Measurements from ENCODE around the gene PCSK2.

DNA sequence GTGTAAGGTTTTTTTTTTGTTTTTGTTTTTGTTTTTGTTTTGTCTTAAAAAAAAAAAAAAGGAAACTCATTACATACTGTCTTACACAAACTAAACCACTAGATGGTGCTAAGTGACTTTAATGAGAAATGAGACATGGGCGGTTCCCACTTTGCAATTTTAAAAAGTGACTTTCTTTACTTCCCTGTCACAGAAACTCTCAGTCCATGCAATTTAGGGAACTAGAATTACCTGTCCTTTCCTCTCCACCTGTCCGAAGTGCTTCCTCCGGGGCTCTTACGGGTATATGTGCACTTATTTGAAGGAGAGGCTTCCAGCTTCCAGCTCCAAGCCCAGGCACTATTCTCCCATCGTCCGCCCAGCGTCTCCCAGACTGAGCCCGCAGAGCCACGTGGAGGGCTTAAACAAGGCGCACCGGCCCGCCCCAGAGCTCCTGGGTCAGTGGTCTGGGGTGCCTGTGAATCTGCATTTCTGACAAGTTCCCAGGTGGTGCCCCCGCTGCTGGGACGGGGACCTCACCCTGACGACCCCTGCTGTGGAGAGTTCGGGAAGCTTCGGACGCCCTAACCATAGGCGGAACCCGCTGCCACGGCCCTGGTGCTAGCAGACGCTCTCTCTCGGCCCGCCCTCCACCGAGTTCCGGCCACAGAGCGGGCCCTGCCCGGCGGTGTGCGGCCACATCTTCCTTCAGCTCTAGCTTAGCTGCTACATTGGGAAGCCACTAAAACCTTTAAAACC lies 278.2 kb downstream of the PCSK2 start:
- TF ChIP-seq EP300 (IDR thresholded peaks at IDR 0.05): no peak
- TF ChIP-seq, protein P1, sequence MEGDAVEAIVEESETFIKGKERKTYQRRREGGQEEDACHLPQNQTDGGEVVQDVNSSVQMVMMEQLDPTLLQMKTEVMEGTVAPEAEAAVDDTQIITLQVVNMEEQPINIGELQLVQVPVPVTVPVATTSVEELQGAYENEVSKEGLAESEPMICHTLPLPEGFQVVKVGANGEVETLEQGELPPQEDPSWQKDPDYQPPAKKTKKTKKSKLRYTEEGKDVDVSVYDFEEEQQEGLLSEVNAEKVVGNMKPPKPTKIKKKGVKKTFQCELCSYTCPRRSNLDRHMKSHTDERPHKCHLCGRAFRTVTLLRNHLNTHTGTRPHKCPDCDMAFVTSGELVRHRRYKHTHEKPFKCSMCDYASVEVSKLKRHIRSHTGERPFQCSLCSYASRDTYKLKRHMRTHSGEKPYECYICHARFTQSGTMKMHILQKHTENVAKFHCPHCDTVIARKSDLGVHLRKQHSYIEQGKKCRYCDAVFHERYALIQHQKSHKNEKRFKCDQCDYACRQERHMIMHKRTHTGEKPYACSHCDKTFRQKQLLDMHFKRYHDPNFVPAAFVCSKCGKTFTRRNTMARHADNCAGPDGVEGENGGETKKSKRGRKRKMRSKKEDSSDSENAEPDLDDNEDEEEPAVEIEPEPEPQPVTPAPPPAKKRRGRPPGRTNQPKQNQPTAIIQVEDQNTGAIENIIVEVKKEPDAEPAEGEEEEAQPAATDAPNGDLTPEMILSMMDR (IDR thresholded peaks at IDR 0.05): peak; percentile 62 to 82 (median 71)

Measured in esophagus muscularis mucosa (tissue), 3 donors.